A673 (cell line): ENCODE data around the gene TMEM161B. TPM values are rescaled to one million over a fixed set of nuclear protein-coding genes. Genes with fewer than 3 reads are reported as not detected.

ENCODE experiments used
- BruUV-seq: library from RNA; stranded (reverse); fragments of 400-500 nt; replicated peaks from 2 replicates; lab custom pipeline; 2021; lab: Mats Ljungman, UMichigan
- CTCF ChIA-PET: fragments of 300-600 bp; sonication (Branson Sonifier 250); formaldehyde crosslinking; loops from one replicate; lab custom pipeline; 2022; ENCODE audit warnings: antibody characterized with exemption; lab: Charles Lee
- POLR2A ChIA-PET: fragments of 300-600 bp; sonication (Branson Sonifier 250); formaldehyde crosslinking; loops from one replicate; lab custom pipeline; 2022; ENCODE audit warnings: antibody characterized with exemption; ENCODE audit not compliant: low non-redundant PET; lab: Charles Lee
- DNase-seq: peaks from one replicate; pipeline ENCODE4 v3.0.0-alpha.2; 2015; ENCODE audit warnings: low spot score
- H3K27ac ChIP-seq: fragments of 200-600 bp; sonication (generic); 2 replicates; pipeline ENCODE4 v1.5.1; 2016; ENCODE audit warnings: mixed run types, low read depth, mild to moderate bottlenecking, mixed read lengths, antibody characterized with exemption, low read length; ENCODE audit not compliant: poor library complexity, severe bottlenecking
- H3K27me3 ChIP-seq: fragments of 200-600 bp; sonication (generic); replicated peaks from 2 replicates; pipeline ENCODE4 v1.6.1; 2017; ENCODE audit warnings: mixed run types, low read depth, mild to moderate bottlenecking, mixed read lengths, antibody characterized with exemption, low read length; ENCODE audit not compliant: insufficient read depth, poor library complexity
- H3K36me3 ChIP-seq: fragments of 200-600 bp; sonication (generic); 2 replicates; pipeline ENCODE4 v1.6.1; 2016; ENCODE audit warnings: mixed run types, mild to moderate bottlenecking, mixed read lengths, antibody characterized with exemption, low read length; ENCODE audit not compliant: insufficient read depth, poor library complexity, severe bottlenecking
- H3K4me1 ChIP-seq: fragments of 200-600 bp; sonication (generic); 2 replicates; pipeline ENCODE4 v1.6.1; 2017; ENCODE audit warnings: mixed run types, mild to moderate bottlenecking, mixed read lengths, antibody characterized with exemption, low read length; ENCODE audit not compliant: insufficient read depth, poor library complexity, severe bottlenecking
- H3K4me3 ChIP-seq: fragments of 200-600 bp; sonication (generic); 2 replicates; pipeline ENCODE4 v1.5.1; 2016; ENCODE audit warnings: low read depth, mixed run types, mild to moderate bottlenecking, mixed read lengths, low read length; ENCODE audit not compliant: poor library complexity, severe bottlenecking
- H3K9me3 ChIP-seq: fragments of 200-600 bp; sonication (generic); 2 replicates; pipeline ENCODE4 v1.6.1; 2016; ENCODE audit warnings: mixed run types, low read depth, mild to moderate bottlenecking, mixed read lengths, antibody characterized with exemption, low read length; ENCODE audit not compliant: poor library complexity, severe bottlenecking
- EZH2 ChIP-seq: fragments of 200-600 bp; sonication (generic); IDR thresholded peaks from 2 replicates; pipeline ENCODE4 v1.6.1; 2017; ENCODE audit warnings: borderline replicate concordance, low read depth, mild to moderate bottlenecking, mixed read lengths, antibody characterized with exemption, low read length; ENCODE audit not compliant: poor library complexity, severe bottlenecking
- intact Hi-C: fragments of 100-400 bp; cut with micrococcal nuclease; formaldehyde crosslinking; loops from one replicate; pipeline ENCODE4 v1.10.0; 2022; ENCODE audit not compliant: unreplicated experiment
- total RNA-seq: library from RNA; stranded (reverse); gene quantifications from 2 replicates; pipeline ENCODE4 v1.2.3, GENCODE V29; 2021
- TF ChIP-seq, protein P1 (sequence below): fragments of 300-800, 200-600 bp; sonication (generic); conservative IDR thresholded peaks from 2 replicates; pipeline ENCODE4 v1.5.1; 2017; ENCODE audit warnings: low read depth, mild to moderate bottlenecking, antibody characterized with exemption, low read length, moderate library complexity, mixed read lengths

Gene TMEM161B
- total RNA-seq, 1 experiment from 2014 or later: 20.7 TPM

DNA sequence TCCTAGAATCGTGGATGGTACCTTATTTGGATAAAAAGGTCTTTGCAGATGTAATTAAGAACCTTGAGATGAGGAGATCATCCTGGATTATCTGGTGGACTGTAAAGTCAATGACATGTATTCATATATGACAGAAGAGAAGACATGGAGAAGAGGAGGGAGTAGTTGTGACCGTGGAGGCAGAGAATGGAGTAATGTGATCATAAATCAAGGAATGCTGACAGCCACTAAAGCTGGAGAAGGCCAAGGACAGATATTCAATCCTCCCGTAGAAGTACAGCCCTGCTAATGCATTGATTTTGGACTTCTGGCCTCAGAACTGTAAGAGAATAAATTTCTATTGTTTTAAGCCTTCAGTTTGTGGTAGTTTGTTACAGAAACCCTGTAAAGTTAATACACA is 18.7 kb upstream of the TMEM161B start:
- intact Hi-C loops: no loop called here

DNA sequence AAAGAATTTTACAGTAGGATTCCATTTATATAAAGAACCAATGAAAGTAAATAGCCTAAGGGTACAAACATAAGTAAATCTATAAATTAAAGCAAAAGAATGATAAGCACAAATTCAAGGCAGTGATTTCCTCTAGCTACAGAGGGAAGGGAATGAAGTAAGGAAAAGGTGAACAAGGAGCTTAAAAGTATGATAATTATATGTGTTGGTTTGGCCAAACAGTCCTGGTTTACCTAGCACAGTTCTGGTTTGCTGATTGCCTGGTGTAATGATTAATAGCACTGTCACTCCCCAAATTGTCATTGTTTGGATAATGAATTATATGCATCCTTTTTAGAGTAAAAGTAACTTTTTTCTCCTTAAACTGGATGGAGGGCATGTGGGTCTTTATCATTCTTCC is 15.0 kb upstream of the TMEM161B start:
- Histone ChIP-seq H3K4me1 (peaks cover 3% of the 10 kb centered on the region), H3K27me3 (no peaks in the 10 kb centered on the region), H3K4me3 (no peak overlapping the region), H3K9me3 (no peaks in the 10 kb centered on the region), H3K36me3 (no peaks in the 10 kb centered on the region), H3K27ac (no peak overlapping the region)
- DNase-seq: no peak
- no TSS peak for BruUV-seq
- intact Hi-C loops: no loop called here
- CTCF ChIA-PET: no interaction called here
- TF ChIP-seq EZH2: no peak
- TF ChIP-seq, protein P1, sequence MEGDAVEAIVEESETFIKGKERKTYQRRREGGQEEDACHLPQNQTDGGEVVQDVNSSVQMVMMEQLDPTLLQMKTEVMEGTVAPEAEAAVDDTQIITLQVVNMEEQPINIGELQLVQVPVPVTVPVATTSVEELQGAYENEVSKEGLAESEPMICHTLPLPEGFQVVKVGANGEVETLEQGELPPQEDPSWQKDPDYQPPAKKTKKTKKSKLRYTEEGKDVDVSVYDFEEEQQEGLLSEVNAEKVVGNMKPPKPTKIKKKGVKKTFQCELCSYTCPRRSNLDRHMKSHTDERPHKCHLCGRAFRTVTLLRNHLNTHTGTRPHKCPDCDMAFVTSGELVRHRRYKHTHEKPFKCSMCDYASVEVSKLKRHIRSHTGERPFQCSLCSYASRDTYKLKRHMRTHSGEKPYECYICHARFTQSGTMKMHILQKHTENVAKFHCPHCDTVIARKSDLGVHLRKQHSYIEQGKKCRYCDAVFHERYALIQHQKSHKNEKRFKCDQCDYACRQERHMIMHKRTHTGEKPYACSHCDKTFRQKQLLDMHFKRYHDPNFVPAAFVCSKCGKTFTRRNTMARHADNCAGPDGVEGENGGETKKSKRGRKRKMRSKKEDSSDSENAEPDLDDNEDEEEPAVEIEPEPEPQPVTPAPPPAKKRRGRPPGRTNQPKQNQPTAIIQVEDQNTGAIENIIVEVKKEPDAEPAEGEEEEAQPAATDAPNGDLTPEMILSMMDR: no peak
- POLR2A ChIA-PET: no interaction called here

More for the DNA sequence above, 18.7 kb upstream of the TMEM161B start:
- H3K4me3 ChIP-seq: no peak overlapping the region
- H3K36me3 ChIP-seq: no peaks in the 10 kb centered on the region
- POLR2A ChIA-PET: no interaction called here
- H3K27ac ChIP-seq: peak overlapping the region; percentile 7
- no peaks in the 10 kb centered on the region for H3K9me3 ChIP-seq
- CTCF ChIA-PET: interaction anchor here (0.6 kb wide), 1 partner anchor 506 kb away, joined by 3 read pairs; no protein-coding TSS in a partner anchor
- H3K27me3 ChIP-seq: no peaks in the 10 kb centered on the region
- peak; percentile 4 for DNase-seq
- peaks cover 3% of the 10 kb centered on the region for H3K4me1 ChIP-seq
- TF ChIP-seq, protein P1: no peak
- no peak for TF ChIP-seq EZH2
- BruUV-seq: no TSS peak

DNA sequence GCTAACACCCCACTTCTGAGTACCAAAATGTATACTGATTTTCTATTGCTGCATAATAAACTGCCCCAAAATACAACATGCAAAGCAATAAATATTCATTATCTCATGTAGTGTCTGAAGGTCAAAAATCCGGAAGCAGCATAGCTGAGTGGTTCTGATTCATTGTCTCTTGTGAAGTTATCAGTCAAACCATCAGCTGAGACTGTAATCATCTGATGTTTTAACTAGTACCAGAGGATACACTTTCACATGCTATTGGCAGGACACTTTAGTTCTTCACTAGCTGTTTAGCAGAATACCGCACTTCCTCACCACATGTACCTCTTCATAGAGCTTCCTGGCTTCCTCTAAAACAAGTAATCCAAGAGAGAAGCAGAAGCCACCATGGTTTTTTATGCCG is 12.7 kb upstream of the TMEM161B start:
- peak; percentile 6 for DNase-seq
- H3K4me3 ChIP-seq: no peak overlapping the region
- ChIA-PET POLR2A (no interaction called here), CTCF (no interaction called here)
- TF ChIP-seq, protein P1: no peak
- no peak for TF ChIP-seq EZH2
- intact Hi-C loops: no loop called here
- no peak overlapping the region for H3K27ac ChIP-seq
- no peaks in the 10 kb centered on the region for H3K27me3 ChIP-seq
- H3K4me1 ChIP-seq: no peaks in the 10 kb centered on the region
- H3K9me3 ChIP-seq: no peaks in the 10 kb centered on the region
- BruUV-seq: no TSS peak
- H3K36me3 ChIP-seq: no peaks in the 10 kb centered on the region
